CD8-positive, alpha-beta memory T cell (primary cell): ENCODE data around the gene HLA-E. TPM values are rescaled to one million over a fixed set of nuclear protein-coding genes. Genes with fewer than 3 reads are reported as not detected.
"Not testable (repeated sequence)": the region's sequence is repeated elsewhere in the genome, so short reads cannot be mapped to it uniquely, and the experiment has no call there.

Experiments
- CTCF ChIA-PET: fragments of 350-600 bp; sonication (Branson Sonifier 250); formaldehyde crosslinking; loops from one replicate; lab custom pipeline; 2021; ENCODE audit warnings: antibody characterized with exemption; lab: Charles Lee
- POLR2A ChIA-PET: fragments of 350-600 bp; sonication (Branson Sonifier 250); formaldehyde crosslinking; loops from one replicate; lab custom pipeline; 2021; ENCODE audit warnings: antibody characterized with exemption; lab: Charles Lee
- DNase-seq, 5 donors: peaks; one replicate each; pipeline versions ENCODE4 v3.0.0 to v3.0.0-alpha.2; 2020 to 2022; ENCODE audit warnings: mixed read lengths in 1 of 5
- H3K27ac ChIP-seq: one replicate; pipeline ENCODE4 v1.7.0; 2013; ENCODE audit warnings: low read depth, mild to moderate bottlenecking, low read length, moderate library complexity
- H3K27me3 ChIP-seq: 2 replicates; pipeline ENCODE4 v1.7.0; 2013; ENCODE audit warnings: low read length, mild to moderate bottlenecking; ENCODE audit not compliant: insufficient read depth, poor library complexity, severe bottlenecking
- H3K36me3 ChIP-seq: 2 replicates; pipeline ENCODE4 v1.7.0; 2013; ENCODE audit warnings: mild to moderate bottlenecking, low read length, moderate library complexity; ENCODE audit not compliant: insufficient read depth
- H3K4me1 ChIP-seq: 2 replicates; pipeline ENCODE4 v1.7.0; 2013; ENCODE audit warnings: mild to moderate bottlenecking, low read length, moderate library complexity; ENCODE audit not compliant: insufficient read depth
- H3K4me3 ChIP-seq: 2 replicates; pipeline ENCODE4 v1.7.0; 2013; ENCODE audit warnings: mild to moderate bottlenecking, low read length
- H3K9me3 ChIP-seq: 2 replicates; pipeline ENCODE4 v1.7.0; 2013; ENCODE audit warnings: mild to moderate bottlenecking, low read length
- H3K27ac Mint-ChIP-seq, 8 donors: one replicate each; pipeline ENCODE4 v1.8.0; 2020 to 2021; ENCODE audit warnings: mixed read lengths in 8 of 8, mild to moderate bottlenecking in 6 of 8, inconsistent platforms in 3 of 8, moderate library complexity in 3 of 8
- H3K27me3 Mint-ChIP-seq, 2 donors: one replicate each; pipeline ENCODE4 v1.8.0; 2020 to 2021; ENCODE audit warnings: mixed read lengths in 2 of 2, mild to moderate bottlenecking in 1 of 2, moderate library complexity in 1 of 2
- H3K36me3 Mint-ChIP-seq, 3 donors: one replicate each; pipeline ENCODE4 v1.8.0; 2020 to 2021; ENCODE audit warnings: mixed read lengths in 3 of 3, inconsistent platforms in 1 of 3, mild to moderate bottlenecking in 1 of 3
- H3K4me1 Mint-ChIP-seq, 3 donors: one replicate each; pipeline ENCODE4 v1.8.0; 2020 to 2021; ENCODE audit warnings: mixed read lengths in 3 of 3, inconsistent platforms in 1 of 3, mild to moderate bottlenecking in 1 of 3
- H3K4me3 Mint-ChIP-seq, 7 donors: one replicate each; pipeline ENCODE4 v1.8.0; 2020 to 2021; ENCODE audit warnings: mixed read lengths in 7 of 7, mild to moderate bottlenecking in 6 of 7, moderate library complexity in 4 of 7, inconsistent platforms in 2 of 7
- H3K9me3 Mint-ChIP-seq, 5 donors: one replicate each; pipeline ENCODE4 v1.8.0; 2020 to 2022; ENCODE audit warnings: mixed read lengths in 5 of 5, mild to moderate bottlenecking in 3 of 5, moderate library complexity in 2 of 5, inconsistent platforms in 1 of 5
- polyA plus RNA-seq: library from polyadenylated mRNA; unstranded; fragments of 300-500 nt; fragmentation: Illumina TruSeq; gene quantifications from one replicate; pipeline ENCODE4 v1.2.3, GENCODE V29; 2021
- total RNA-seq, 2 experiments: library from RNA; stranded (reverse); gene quantifications; one replicate each; pipeline ENCODE4 v1.2.3, GENCODE V29; 2021

The HLA-E gene
- total and polyA plus RNA-seq, 3 experiments from 2014 or later: 502 to 2,881 (median 511) TPM

- Mint-ChIP-seq H3K9me3 (peaks cover 3 to 13% (median 8%) of the 10 kb centered on the region in 5 donors), H3K4me1 (peaks cover 39 to 48% (median 46%) of the 10 kb centered on the region in 3 donors), H3K4me3 (peak overlapping the region in 2 of 7 donors; percentile 15 to 46)
Observed at GRCh38 chr6:30517767-30518504, 28.6 kb downstream of the HLA-E start.

GRCh38 chr6:30518505-30519145 lies 29.3 kb downstream of the HLA-E start:
- Mint-ChIP-seq H3K4me3 (peak overlapping the region in 3 of 7 donors; percentile 23 to 46 (median 36)), H3K36me3 (peaks cover 0 to 27% (median 3%) of the 10 kb centered on the region in 3 donors), H3K9me3 (peaks cover 3 to 14% (median 8%) of the 10 kb centered on the region in 5 donors), H3K27ac (peak overlapping the region in 6 of 8 donors; percentile 24 to 88 (median 57)), H3K4me1 (peaks cover 38 to 47% (median 45%) of the 10 kb centered on the region in 3 donors)
- CTCF ChIA-PET: interaction anchor here (0.8 to 12.3 kb wide), 7 partner anchors 10 to 36 kb away, joined by 3 to 113 read pairs (median 6); no protein-coding TSS in a partner anchor
- H3K36me3 ChIP-seq, H3K27ac ChIP-seq, H3K27me3 Mint-ChIP-seq, H3K27me3 ChIP-seq, H3K9me3 ChIP-seq: not testable (repeated sequence)
- H3K4me1 ChIP-seq: peaks cover 41% of the 10 kb centered on the region
- peak overlapping the region; percentile 10 for H3K4me3 ChIP-seq
- DNase-seq: peak in 1 of 5 donors; percentile 64
- POLR2A ChIA-PET: interaction anchor here (0.7 to 1.4 kb wide), 4 partner anchors 10 to 310 kb away, joined by 3 to 8 read pairs (median 5); no protein-coding TSS in a partner anchor

More at GRCh38 chr6:30517767-30518504, 28.6 kb downstream of the HLA-E start:
- ChIA-PET CTCF (interaction anchor here (0.8 to 12.3 kb wide), 8 partner anchors 9 to 36 kb away, joined by 3 to 113 read pairs (median 6); no protein-coding TSS in a partner anchor), POLR2A (interaction anchor here (0.7 to 1.4 kb wide), 4 partner anchors 9 to 68 kb away, joined by 3 to 6 read pairs (median 4); no protein-coding TSS in a partner anchor)
- not testable (repeated sequence) for H3K27me3 ChIP-seq, H3K36me3 ChIP-seq, H3K27ac ChIP-seq, H3K27me3 Mint-ChIP-seq, H3K9me3 ChIP-seq, DNase-seq
- H3K36me3 Mint-ChIP-seq: peaks cover 0 to 27% (median 3%) of the 10 kb centered on the region in 3 donors
- Histone ChIP-seq H3K4me1 (peaks cover 41% of the 10 kb centered on the region), H3K4me3 (peak overlapping the region; percentile 10)
- peak overlapping the region in 7 of 8 donors; percentile 24 to 99 (median 79) for H3K27ac Mint-ChIP-seq

- ChIA-PET CTCF (no interaction called here), POLR2A (no interaction called here)
- Histone ChIP-seq H3K36me3 (no peaks in the 10 kb centered on the region), H3K9me3 (peaks cover 4% of the 10 kb centered on the region), H3K27ac (no peak overlapping the region), H3K4me1 (peaks cover 33% of the 10 kb centered on the region), H3K27me3 (no peaks in the 10 kb centered on the region), H3K4me3 (no peak overlapping the region)
- peak overlapping the region in 2 of 8 donors; percentile 17 to 37 for H3K27ac Mint-ChIP-seq
- H3K4me3 Mint-ChIP-seq: no peak overlapping the region
- peaks cover 2 to 15% (median 8%) of the 10 kb centered on the region in 5 donors for H3K9me3 Mint-ChIP-seq
- H3K4me1 Mint-ChIP-seq: peaks cover 28 to 32% (median 31%) of the 10 kb centered on the region in 3 donors
- peaks cover 0 to 3% of the 10 kb centered on the region in 2 donors for H3K27me3 Mint-ChIP-seq
- peaks cover 0 to 27% (median 3%) of the 10 kb centered on the region in 3 donors for H3K36me3 Mint-ChIP-seq
- no peak for DNase-seq
Observed at GRCh38 chr6:30520522-30520921, 31.2 kb downstream of the HLA-E start.

GRCh38 chr6:30521082-30521481 lies 31.8 kb downstream of the HLA-E start:
- peaks cover 23 to 26% (median 26%) of the 10 kb centered on the region in 3 donors for H3K4me1 Mint-ChIP-seq
- DNase-seq, H3K27ac ChIP-seq, H3K27me3 ChIP-seq, POLR2A ChIA-PET, H3K4me3 Mint-ChIP-seq, H3K9me3 ChIP-seq, H3K4me3 ChIP-seq, H3K36me3 ChIP-seq, H3K27me3 Mint-ChIP-seq: not testable (repeated sequence)
- CTCF ChIA-PET: interaction anchor here (1.1 to 2.5 kb wide), 4 partner anchors 11 to 28 kb away, joined by 3 to 10 read pairs (median 6); no protein-coding TSS in a partner anchor
- peaks cover 0 to 27% (median 3%) of the 10 kb centered on the region in 3 donors for H3K36me3 Mint-ChIP-seq
- H3K27ac Mint-ChIP-seq: peak overlapping the region in 1 of 8 donors; percentile 17
- H3K9me3 Mint-ChIP-seq: peaks cover 2 to 15% (median 8%) of the 10 kb centered on the region in 5 donors
- peaks cover 29% of the 10 kb centered on the region for H3K4me1 ChIP-seq

GRCh38 chr6:30521952-30522351 lies 32.6 kb downstream of the HLA-E start:
- peaks cover 19 to 20% (median 20%) of the 10 kb centered on the region in 3 donors for H3K4me1 Mint-ChIP-seq

GRCh38 chr6:30526444-30526843 lies 37.1 kb downstream of the HLA-E start:
- POLR2A ChIA-PET: interaction anchor here (2.2 kb wide), 1 partner anchor 10 kb away, joined by 6 read pairs; no protein-coding TSS in a partner anchor
- not testable (repeated sequence) for H3K9me3 Mint-ChIP-seq, H3K27ac ChIP-seq, DNase-seq, H3K4me3 ChIP-seq, H3K27me3 ChIP-seq, H3K9me3 ChIP-seq, H3K27me3 Mint-ChIP-seq, H3K36me3 ChIP-seq, H3K36me3 Mint-ChIP-seq, H3K4me3 Mint-ChIP-seq
- Mint-ChIP-seq H3K4me1 (peaks cover 26 to 33% (median 32%) of the 10 kb centered on the region in 3 donors), H3K27ac (peak overlapping the region in 2 of 8 donors; percentile 23 to 38)
- CTCF ChIA-PET: interaction anchor here (1.3 kb wide), 1 partner anchor 44 kb away, joined by 4 read pairs; no protein-coding TSS in a partner anchor
- peaks cover 29% of the 10 kb centered on the region for H3K4me1 ChIP-seq

More at GRCh38 chr6:30521952-30522351, 32.6 kb downstream of the HLA-E start:
- not testable (repeated sequence) for H3K9me3 ChIP-seq, H3K36me3 ChIP-seq, DNase-seq, H3K4me3 Mint-ChIP-seq, H3K4me3 ChIP-seq, H3K27ac ChIP-seq, H3K27me3 Mint-ChIP-seq, H3K27me3 ChIP-seq
- H3K4me1 ChIP-seq: peaks cover 26% of the 10 kb centered on the region
- ChIA-PET POLR2A (interaction anchor here (1.1 kb wide), 1 partner anchor 11 kb away, joined by 7 read pairs; no protein-coding TSS in a partner anchor), CTCF (interaction anchor here (1.1 to 2.5 kb wide), 4 partner anchors 11 to 29 kb away, joined by 3 to 10 read pairs (median 6); no protein-coding TSS in a partner anchor)
- Mint-ChIP-seq H3K27ac (peak overlapping the region in 1 of 8 donors; percentile 7), H3K9me3 (peaks cover 0 to 15% (median 8%) of the 10 kb centered on the region in 5 donors), H3K36me3 (peaks cover 0 to 27% (median 3%) of the 10 kb centered on the region in 3 donors)

GRCh38 chr6:30529349-30529875 lies 40.1 kb downstream of the HLA-E start:
- H3K4me1 ChIP-seq: peaks cover 45% of the 10 kb centered on the region
- H3K36me3 Mint-ChIP-seq, H3K27me3 Mint-ChIP-seq, H3K9me3 ChIP-seq, H3K36me3 ChIP-seq, H3K27me3 ChIP-seq, H3K9me3 Mint-ChIP-seq, H3K27ac ChIP-seq, H3K4me3 ChIP-seq: not testable (repeated sequence)
- ChIA-PET CTCF (interaction anchor here (0.8 to 6.7 kb wide), 6 partner anchors 14 to 149 kb away, joined by 3 to 113 read pairs (median 74); no protein-coding TSS in a partner anchor), POLR2A (interaction anchor here (0.6 to 4.9 kb wide), 7 partner anchors 12 to 63 kb away, joined by 3 to 79 read pairs (median 5); no protein-coding TSS in a partner anchor)
- peak overlapping the region; percentile 2 to 67 (median 39) for H3K4me3 Mint-ChIP-seq
- H3K27ac Mint-ChIP-seq: peak overlapping the region; percentile 43 to 91 (median 78)
- H3K4me1 Mint-ChIP-seq: peaks cover 41 to 56% (median 54%) of the 10 kb centered on the region in 3 donors
- DNase-seq: peak in 1 of 5 donors; percentile 55
